HEK293 (cell line): ENCODE measurements around the gene ELFN1.

Source experiments
- CTCF ChIA-PET: fragments of 350-600 bp; formaldehyde crosslinking; extraction: SDS; loops from one replicate; lab custom pipeline; 2021; ENCODE audit warnings: antibody characterized with exemption; lab: Yijun Ruan, JAX
- POLR2A ChIA-PET: fragments of 300-600 bp; formaldehyde crosslinking; extraction: SDS; loops from one replicate; lab custom pipeline; 2020; ENCODE audit warnings: antibody characterized with exemption, inconsistent platforms; lab: Yijun Ruan, JAX
- H3K27ac ChIP-seq: fragments of 200-500 bp; sonication (Bioruptor generic); 2 replicates; pipeline ENCODE4 v1.5.1; 2014; ENCODE audit warnings: low read depth, low read length, control low read depth, inconsistent platforms; ENCODE audit errors: extremely low read depth
- H3K36me3 ChIP-seq, 2 experiments: fragments of 200-500 bp in 1 of 2; sonication (Bioruptor generic) in 1 of 2; 1 replicate in 1 of 2; 2 replicates in 1 of 2; pipeline ENCODE4 v1.5.1; 2014 to 2017; ENCODE audit warnings: inconsistent platforms in 2 of 2, low read length in 2 of 2; ENCODE audit not compliant: control insufficient read depth in 2 of 2, insufficient read depth in 1 of 2
- H3K4me1 ChIP-seq: fragments of 200-500 bp; sonication (Bioruptor generic); 2 replicates; pipeline ENCODE4 v1.5.1; 2014; ENCODE audit warnings: mild to moderate bottlenecking, low read length, inconsistent platforms; ENCODE audit not compliant: control insufficient read depth, insufficient read depth
- H3K4me3 ChIP-seq: 2 replicates; pipeline ENCODE4 v1.5.1; 2011; ENCODE audit warnings: low read depth, mild to moderate bottlenecking, control low read depth, low read length, moderate library complexity
- H3K9me3 ChIP-seq: fragments of 200-500 bp; sonication (Bioruptor generic); 2 replicates; pipeline ENCODE4 v1.5.1; 2014; ENCODE audit warnings: low read depth, low read length, inconsistent platforms; ENCODE audit not compliant: control insufficient read depth, insufficient read depth
- EGR2 ChIP-seq: fragments of 450-650 bp; formaldehyde crosslinking; IDR thresholded peaks from 2 replicates; pipeline ENCODE4 v1.5.1; 2016; ENCODE audit warnings: low read depth, missing biosample characterization, missing genetic modification characterization
- FEZF1 ChIP-seq: fragments of 450-650 bp; formaldehyde crosslinking; IDR thresholded peaks from 2 replicates; pipeline ENCODE4 v1.5.1; 2016; ENCODE audit warnings: missing biosample characterization, missing genetic modification characterization
- GLI4 ChIP-seq: fragments of 450-650 bp; formaldehyde crosslinking; IDR thresholded peaks from 2 replicates; pipeline ENCODE4 v1.5.1; 2016; ENCODE audit warnings: missing biosample characterization, missing genetic modification characterization
- GLIS1 ChIP-seq: fragments of 450-650 bp; formaldehyde crosslinking; IDR thresholded peaks from 2 replicates; pipeline ENCODE4 v1.5.1; 2016; ENCODE audit warnings: missing biosample characterization, missing genetic modification characterization
- KLF1 ChIP-seq: fragments of 450-650 bp; formaldehyde crosslinking; IDR thresholded peaks from 2 replicates; pipeline ENCODE4 v1.5.1; 2016; ENCODE audit warnings: missing biosample characterization, missing genetic modification characterization
- KLF16 ChIP-seq: fragments of 450-650 bp; formaldehyde crosslinking; IDR thresholded peaks from 2 replicates; pipeline ENCODE4 v1.5.1; 2017; ENCODE audit warnings: missing biosample characterization, missing genetic modification characterization
- ZEB2 ChIP-seq: fragments of 450-650 bp; formaldehyde crosslinking; IDR thresholded peaks from 2 replicates; pipeline ENCODE4 v1.5.1; 2016; ENCODE audit warnings: missing biosample characterization, missing genetic modification characterization
- ZFP41 ChIP-seq: fragments of 450-650 bp; formaldehyde crosslinking; IDR thresholded peaks from 2 replicates; pipeline ENCODE4 v1.5.1; 2016; ENCODE audit warnings: missing biosample characterization, missing genetic modification characterization, borderline replicate concordance
- ZNF132 ChIP-seq: fragments of 450-650 bp; formaldehyde crosslinking; IDR thresholded peaks from 2 replicates; pipeline ENCODE4 v1.5.1; 2017; ENCODE audit warnings: missing biosample characterization, missing genetic modification characterization, borderline replicate concordance
- ZNF266 ChIP-seq: fragments of 450-650 bp; formaldehyde crosslinking; IDR thresholded peaks from 2 replicates; pipeline ENCODE4 v1.5.1; 2016; ENCODE audit warnings: missing biosample characterization, missing genetic modification characterization, low read depth
- ZNF354C ChIP-seq: fragments of 450-650 bp; formaldehyde crosslinking; IDR thresholded peaks from 2 replicates; pipeline ENCODE4 v1.5.1; 2016; ENCODE audit warnings: missing biosample characterization, missing genetic modification characterization, low read depth, borderline replicate concordance
- ZNF571 ChIP-seq: fragments of 450-650 bp; formaldehyde crosslinking; IDR thresholded peaks from 2 replicates; pipeline ENCODE4 v1.5.0; 2017; ENCODE audit warnings: missing biosample characterization, missing genetic modification characterization
- ZNF660 ChIP-seq: fragments of 450-650 bp; IDR thresholded peaks from 2 replicates; pipeline ENCODE4 v1.5.1; 2018; ENCODE audit warnings: missing biosample characterization, mild to moderate bottlenecking, missing genetic modification characterization
- ZNF677 ChIP-seq: fragments of 450-650 bp; IDR thresholded peaks from 2 replicates; pipeline ENCODE4 v1.5.0; 2018; ENCODE audit warnings: missing biosample characterization, mild to moderate bottlenecking, missing genetic modification characterization, moderate library complexity
- ZNF785 ChIP-seq: fragments of 450-650 bp; formaldehyde crosslinking; IDR thresholded peaks from 2 replicates; pipeline ENCODE4 v1.5.1; 2016; ENCODE audit warnings: missing biosample characterization, missing genetic modification characterization
- TF ChIP-seq, protein P1 (sequence below): fragments of 450-650 bp; formaldehyde crosslinking; IDR thresholded peaks from 2 replicates; pipeline ENCODE4 v1.5.1; 2016; ENCODE audit warnings: missing biosample characterization, missing genetic modification characterization
- TF ChIP-seq, protein P2 (sequence below): fragments of 450-650 bp; formaldehyde crosslinking; IDR thresholded peaks from 2 replicates; pipeline ENCODE4 v1.5.1; 2017; ENCODE audit warnings: missing biosample characterization, missing genetic modification characterization
- TF ChIP-seq, protein P3 (sequence below): fragments of 450-650 bp; formaldehyde crosslinking; IDR thresholded peaks from 2 replicates; pipeline ENCODE4 v1.5.1; 2016; ENCODE audit warnings: missing biosample characterization, missing genetic modification characterization, borderline replicate concordance

ELFN1 gene

DNA sequence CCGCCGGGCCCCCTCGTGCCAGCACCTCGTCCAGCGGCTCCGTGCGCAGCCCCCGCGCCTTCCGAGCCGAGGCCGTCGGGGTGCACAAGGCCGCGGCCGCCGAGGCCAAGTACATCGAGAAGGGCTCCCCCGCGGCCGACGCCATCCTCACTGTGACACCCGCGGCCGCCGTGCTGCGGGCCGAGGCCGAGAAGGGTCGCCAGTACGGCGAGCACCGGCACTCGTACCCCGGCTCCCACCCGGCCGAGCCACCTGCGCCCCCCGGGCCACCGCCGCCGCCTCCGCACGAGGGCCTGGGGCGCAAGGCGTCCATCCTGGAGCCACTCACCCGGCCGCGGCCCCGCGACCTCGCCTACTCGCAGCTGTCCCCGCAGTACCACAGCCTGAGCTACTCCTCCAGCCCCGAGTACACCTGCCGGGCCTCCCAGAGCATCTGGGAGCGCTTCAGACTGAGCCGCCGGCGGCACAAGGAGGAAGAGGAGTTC is 76.5 kb downstream of the ELFN1 start:
- no peaks in the 10 kb centered on the region for H3K9me3 ChIP-seq
- peaks cover 2% of the 10 kb centered on the region; the same call in 1 of the 2 replicates for H3K4me1 ChIP-seq
- no peaks in the 10 kb centered on the region for H3K36me3 ChIP-seq
- TF ChIP-seq KLF16 (tag by site-specific recombination) = no peak
- no peak for TF ChIP-seq ZNF132 (tag by site-specific recombination)
- no peak for TF ChIP-seq FEZF1 (tag by site-specific recombination)
- no peak for TF ChIP-seq EGR2 (tag by site-specific recombination)
- no peak for TF ChIP-seq GLI4
- no peak for TF ChIP-seq ZNF677 (tag by site-specific recombination)
- TF ChIP-seq ZNF266 = no peak
- TF ChIP-seq, protein P1, sequence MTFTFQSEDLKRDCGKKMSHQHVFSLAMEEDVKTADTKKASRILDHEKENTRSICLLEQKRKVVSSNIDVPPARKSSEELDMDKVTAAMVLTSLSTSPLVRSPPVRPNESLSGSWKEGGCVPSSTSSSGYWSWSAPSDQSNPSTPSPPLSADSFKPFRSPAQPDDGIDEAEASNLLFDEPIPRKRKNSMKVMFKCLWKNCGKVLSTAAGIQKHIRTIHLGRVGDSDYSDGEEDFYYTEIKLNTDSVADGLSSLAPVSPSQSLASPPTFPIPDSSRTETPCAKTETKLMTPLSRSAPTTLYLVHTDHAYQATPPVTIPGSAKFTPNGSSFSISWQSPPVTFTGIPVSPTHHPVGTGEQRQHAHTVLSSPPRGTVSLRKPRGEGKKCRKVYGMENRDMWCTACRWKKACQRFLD = no peak
- TF ChIP-seq ZNF660 (tag by site-specific recombination) = no peak
- TF ChIP-seq KLF1 (tag by site-specific recombination) = no peak
- TF ChIP-seq ZFP41 = no peak
- TF ChIP-seq ZNF785 (tag by site-specific recombination) = no peak
- no peak for TF ChIP-seq ZNF354C (tag by site-specific recombination)
- TF ChIP-seq GLIS1 (tag by site-specific recombination) = no peak
- TF ChIP-seq, protein P2, sequence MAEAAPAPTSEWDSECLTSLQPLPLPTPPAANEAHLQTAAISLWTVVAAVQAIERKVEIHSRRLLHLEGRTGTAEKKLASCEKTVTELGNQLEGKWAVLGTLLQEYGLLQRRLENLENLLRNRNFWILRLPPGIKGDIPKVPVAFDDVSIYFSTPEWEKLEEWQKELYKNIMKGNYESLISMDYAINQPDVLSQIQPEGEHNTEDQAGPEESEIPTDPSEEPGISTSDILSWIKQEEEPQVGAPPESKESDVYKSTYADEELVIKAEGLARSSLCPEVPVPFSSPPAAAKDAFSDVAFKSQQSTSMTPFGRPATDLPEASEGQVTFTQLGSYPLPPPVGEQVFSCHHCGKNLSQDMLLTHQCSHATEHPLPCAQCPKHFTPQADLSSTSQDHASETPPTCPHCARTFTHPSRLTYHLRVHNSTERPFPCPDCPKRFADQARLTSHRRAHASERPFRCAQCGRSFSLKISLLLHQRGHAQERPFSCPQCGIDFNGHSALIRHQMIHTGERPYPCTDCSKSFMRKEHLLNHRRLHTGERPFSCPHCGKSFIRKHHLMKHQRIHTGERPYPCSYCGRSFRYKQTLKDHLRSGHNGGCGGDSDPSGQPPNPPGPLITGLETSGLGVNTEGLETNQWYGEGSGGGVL (tag by site-specific recombination) = no peak
- TF ChIP-seq, protein P3, sequence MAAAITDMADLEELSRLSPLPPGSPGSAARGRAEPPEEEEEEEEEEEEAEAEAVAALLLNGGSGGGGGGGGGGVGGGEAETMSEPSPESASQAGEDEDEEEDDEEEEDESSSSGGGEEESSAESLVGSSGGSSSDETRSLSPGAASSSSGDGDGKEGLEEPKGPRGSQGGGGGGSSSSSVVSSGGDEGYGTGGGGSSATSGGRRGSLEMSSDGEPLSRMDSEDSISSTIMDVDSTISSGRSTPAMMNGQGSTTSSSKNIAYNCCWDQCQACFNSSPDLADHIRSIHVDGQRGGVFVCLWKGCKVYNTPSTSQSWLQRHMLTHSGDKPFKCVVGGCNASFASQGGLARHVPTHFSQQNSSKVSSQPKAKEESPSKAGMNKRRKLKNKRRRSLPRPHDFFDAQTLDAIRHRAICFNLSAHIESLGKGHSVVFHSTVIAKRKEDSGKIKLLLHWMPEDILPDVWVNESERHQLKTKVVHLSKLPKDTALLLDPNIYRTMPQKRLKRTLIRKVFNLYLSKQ (tag by site-specific recombination) = no peak
- no peak for TF ChIP-seq ZNF571 (tag by site-specific recombination)
- H3K4me3 ChIP-seq = no peak overlapping the region
- CTCF ChIA-PET = no interaction called here
- no peak overlapping the region for H3K27ac ChIP-seq
- POLR2A ChIA-PET = no interaction called here

DNA sequence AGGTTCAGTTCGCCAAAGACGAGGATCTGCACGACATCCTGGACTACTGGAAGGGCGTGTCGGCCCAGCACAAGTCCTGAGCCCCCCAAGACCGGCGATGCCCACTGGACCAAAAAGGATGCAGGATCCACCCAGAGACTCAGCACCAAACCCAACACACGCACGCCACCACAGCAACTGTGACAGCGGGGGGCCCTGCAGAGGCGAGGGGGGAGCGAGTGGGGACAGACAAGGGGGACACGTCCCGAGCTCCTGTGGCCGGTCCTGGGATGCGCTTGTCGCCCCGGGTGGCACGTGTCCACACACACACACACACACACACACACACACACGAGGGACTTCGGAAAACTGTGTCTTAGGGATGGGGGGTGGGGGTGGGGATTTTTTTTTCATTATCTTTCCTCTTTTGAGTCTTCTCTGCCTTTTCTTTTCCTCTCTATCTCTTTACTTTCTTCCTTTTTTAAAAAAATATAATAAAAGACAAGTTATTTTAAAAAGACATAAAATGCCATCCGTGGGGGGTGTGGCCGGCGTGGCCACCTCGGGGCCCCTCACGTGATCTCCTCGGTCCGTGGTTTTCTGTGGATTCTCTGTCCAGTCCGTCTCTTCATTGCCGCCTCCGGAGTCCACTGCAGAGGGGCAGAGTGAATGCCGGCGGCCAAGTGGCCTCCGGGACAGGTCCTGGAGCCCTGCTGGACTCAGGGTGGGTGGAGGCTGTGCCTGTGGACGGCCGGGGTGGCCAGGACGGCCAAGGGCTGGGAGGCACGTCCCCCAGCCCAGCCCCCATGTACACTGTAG is 77.1 kb downstream of the ELFN1 start:
- TF ChIP-seq ZEB2 (tag by site-specific recombination) = no peak
- TF ChIP-seq, all 188 proteins: peak for 0
- Histone ChIP-seq H3K4me1 (peaks cover 2% of the 10 kb centered on the region; the same call in 1 of the 2 replicates), H3K4me3 (no peak overlapping the region), H3K9me3 (no peaks in the 10 kb centered on the region), H3K36me3 (no peaks in the 10 kb centered on the region), H3K27ac (no peak overlapping the region)
- ChIA-PET POLR2A (no interaction called here), CTCF (no interaction called here)
